ENCODE data around the gene RASSF7. TPM values are rescaled to one million over a fixed set of nuclear protein-coding genes. Genes with fewer than 3 reads are reported as not detected.

RASSF7 gene, protein sequence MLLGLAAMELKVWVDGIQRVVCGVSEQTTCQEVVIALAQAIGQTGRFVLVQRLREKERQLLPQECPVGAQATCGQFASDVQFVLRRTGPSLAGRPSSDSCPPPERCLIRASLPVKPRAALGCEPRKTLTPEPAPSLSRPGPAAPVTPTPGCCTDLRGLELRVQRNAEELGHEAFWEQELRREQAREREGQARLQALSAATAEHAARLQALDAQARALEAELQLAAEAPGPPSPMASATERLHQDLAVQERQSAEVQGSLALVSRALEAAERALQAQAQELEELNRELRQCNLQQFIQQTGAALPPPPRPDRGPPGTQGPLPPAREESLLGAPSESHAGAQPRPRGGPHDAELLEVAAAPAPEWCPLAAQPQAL
- 53.0 and 66.8 TPM in 2 replicates for total RNA-seq

DNA sequence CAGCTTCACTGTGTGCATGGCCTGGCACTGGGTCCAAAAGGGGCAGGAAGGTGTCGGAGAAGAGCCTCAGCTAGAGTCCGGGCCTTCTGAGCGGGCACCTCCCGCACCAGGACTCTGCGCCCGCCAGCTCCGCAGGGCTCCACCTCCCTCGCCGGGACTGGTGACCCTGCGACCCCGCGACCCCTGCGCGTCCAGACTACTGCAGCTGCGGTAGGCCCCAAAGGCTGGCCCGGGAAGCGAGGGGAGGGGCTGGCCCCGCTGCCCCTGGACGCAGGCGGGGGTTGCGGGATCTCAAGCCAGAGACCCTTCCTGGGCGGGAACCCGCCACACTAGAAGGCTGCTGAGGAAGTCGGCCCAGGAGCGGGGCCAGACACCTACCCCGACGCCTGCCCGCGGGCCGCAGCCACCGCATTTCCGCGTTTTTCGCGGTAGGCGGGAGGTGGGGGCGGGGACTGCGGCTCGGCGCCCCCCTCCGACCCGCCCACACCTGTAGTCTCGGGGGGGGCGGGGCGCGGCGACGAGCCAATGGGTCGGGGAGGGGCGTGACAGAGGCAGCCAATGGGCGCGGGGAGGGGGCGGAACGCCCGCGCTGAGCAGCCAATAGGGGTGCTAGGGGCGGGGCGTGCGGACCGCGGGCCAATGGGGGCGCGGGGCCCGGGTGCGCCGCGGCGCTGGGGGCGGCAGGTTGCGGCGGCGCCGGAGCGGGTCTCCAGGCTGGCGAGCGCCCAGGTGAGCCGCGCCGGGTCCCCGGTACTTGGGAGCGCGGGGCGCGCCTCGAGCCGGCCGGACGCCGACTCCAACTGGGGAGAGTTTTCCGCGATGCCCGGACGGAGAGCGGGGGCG, at the start of gene RASSF7, which contains the start of gene LMNTD2:
RASSF7 (plus strand) TSS at position 666 of the 843 bp plus-strand sequence. CDS start 799 bp downstream, outside the sequence.
LMNTD2 (minus strand) TSS at position 434 of the 843 bp plus-strand sequence; CDS start at position 412, 22 bp downstream.

DNA sequence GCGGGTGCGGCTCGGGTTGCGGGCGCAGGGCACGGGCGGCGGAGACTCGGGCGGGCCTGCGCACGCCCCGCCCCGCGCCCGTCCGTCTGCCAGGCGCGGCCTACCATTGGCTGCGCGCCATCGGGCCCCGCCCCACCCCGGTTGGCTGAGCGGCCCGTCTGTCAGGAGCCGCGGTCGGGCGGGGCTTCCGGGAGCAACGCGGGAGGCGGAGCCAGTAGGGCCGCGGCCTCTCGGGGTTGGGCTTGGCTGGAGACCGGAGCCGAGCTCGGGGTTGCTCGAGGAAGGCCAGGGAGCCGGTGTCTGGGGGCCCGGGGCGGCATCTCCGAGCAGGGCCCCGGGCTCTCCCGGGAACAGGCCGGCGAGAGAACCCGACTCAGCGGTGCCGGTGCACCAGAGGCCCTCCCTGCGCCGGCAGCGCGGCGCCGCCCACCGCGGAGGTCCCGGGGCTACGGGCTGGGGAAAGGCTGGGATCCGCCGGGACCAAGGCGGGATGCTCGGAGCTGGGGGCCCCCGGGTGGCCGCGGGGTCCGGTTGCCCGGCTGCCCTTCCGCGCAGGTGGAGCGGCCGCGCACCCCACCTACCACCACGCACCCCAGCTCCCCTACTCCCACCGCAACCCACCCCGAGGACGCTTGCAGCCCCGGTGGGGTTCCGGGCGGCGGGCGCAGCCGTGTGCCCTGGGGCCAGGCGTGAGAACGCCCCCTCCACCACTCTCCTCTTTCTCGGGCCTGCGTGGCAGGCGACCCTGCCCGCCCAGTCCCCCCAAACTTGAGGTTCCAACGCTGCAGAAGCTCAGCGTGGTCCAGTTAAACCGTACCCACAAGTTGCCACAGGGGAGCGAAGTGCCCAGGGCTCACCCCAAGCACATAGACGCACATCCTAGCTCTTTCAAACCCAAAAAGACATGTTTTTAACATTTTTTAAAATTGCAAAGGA, 25.0 kb upstream of the RASSF7 start, which contains the start of gene HRAS:
HRAS (minus strand) TSS at position 58 of the 936 bp plus-strand sequence.

DNA sequence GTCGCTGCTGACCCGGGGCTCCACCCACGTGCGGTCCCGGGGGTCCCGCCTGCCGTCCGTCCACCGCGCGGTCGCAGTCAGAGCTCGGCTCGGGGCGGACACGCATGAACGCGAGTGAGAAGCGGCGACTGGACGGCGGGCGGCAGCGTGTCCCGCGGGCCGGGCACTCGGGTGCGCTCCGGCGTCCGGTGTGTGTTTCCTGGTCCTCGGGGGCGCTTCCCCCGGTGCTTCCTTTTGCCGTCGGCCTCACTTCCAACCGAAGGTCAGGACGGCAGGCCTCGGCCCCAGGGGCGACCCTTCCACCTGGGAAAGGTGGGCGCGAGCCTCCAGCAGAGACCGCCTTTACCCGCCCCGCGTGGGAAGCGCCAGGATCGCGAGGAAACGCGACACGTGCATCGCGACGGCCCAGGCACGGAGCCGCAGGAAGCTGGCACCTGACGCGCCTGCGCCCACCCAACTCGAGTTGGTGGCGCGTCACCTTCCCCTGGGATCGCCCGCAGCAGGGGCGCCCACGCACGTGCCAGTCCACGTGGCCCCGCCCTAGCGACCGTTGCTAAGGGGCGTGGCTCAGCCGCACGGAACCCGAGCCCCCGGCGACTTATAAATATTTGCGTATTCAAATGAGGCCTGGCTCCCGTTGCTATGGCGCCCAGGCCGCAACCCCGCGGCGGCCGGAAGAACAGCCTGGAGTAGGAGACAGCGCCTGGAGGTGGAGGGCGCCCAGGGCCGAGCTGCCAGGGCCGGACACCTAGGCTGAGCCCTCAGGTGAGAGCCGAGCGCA, 23.7 kb upstream of the RASSF7 start, which contains the start of gene LRRC56:
LRRC56 (plus strand) TSS at position 687 of the 781 bp plus-strand sequence. CDS start 3,158 bp downstream, outside the sequence.

DNA sequence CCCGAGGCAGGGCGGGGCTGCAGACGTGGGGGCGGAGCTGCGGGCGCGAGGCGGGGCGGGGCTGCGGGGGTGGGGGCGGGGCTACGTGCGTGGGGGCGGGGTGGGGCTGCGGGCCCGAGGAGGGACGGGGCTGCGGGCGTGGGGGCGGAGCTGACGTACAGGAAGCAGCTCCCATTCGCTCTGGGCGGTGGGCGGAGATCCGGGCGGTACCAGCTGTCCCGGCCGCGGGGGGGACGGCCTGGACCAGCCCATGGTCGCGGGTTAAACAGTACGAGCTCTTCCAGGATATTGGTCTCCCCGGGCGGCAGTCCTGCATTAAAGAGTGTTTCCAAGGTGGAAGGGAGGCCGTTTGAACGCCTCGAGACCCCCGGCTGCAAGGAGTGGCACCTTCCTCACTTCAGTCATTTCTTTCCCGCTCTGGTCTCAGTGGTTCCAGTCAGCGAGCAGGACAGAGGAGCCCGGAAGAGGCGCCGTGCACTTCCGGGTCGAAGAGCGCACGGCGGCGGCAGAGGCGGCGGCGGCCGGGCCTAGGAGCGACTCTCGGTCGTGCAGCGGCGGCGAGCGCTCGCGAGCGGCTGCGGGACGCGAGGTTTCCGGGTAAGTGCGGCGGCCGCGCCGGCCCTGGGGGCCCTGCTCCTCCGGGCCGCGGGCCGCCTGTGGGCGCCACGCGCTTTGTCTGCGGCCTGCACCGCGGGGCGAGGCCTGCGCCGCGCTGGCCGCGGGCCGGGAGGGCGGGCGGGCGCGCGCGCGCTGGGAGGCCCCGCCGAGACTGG, 15.4 kb downstream of the RASSF7 start, which contains the start of gene PHRF1:
PHRF1 (plus strand) TSS at position 475 of the 773 bp plus-strand sequence. CDS start 5,043 bp downstream, outside the sequence.

Small RNA genes lying within 50 kb of the gene (small RNA-seq; reads per million reads assigned to genes)
- gene MIR210: 54.4 reads per million, percentile 98 among the genes with 10 or more reads in this experiment

Other genes with a start within 250 kb of the RASSF7 start
- 2.4 TPM in 1 of 2 replicates, not detected in the other for gene IFITM1, start 246.9 kb upstream of the RASSF7 start, total RNA-seq
- 23.4 and 25.1 TPM in 2 replicates for gene IFITM3, start 240.1 kb upstream of the RASSF7 start, total RNA-seq
- 0.22 and 4.3 TPM in 2 replicates for gene B4GALNT4, start 191.5 kb upstream of the RASSF7 start, total RNA-seq
- 417 and 687 TPM in 2 replicates for gene PKP3, start 166.8 kb upstream of the RASSF7 start, total RNA-seq
- gene SIGIRR, start 146.0 kb upstream of the RASSF7 start, total RNA-seq: 1.5 and 3.1 TPM in 2 replicates
- 9.0 and 57.4 TPM in 2 replicates for gene ANO9, start 119.0 kb upstream of the RASSF7 start, total RNA-seq
- gene PTDSS2, start 110.7 kb upstream of the RASSF7 start, total RNA-seq: 24.3 and 36.5 TPM in 2 replicates
- gene RNH1, start 53.7 kb upstream of the RASSF7 start, total RNA-seq: 283 and 353 TPM in 2 replicates
- 22.0 and 36.9 TPM in 2 replicates for gene HRAS, start 25.4 kb upstream of the RASSF7 start, total RNA-seq
- 0.22 and 1.6 TPM in 2 replicates for gene LRRC56, start 23.4 kb upstream of the RASSF7 start, total RNA-seq
- 3.3 and 10.6 TPM in 2 replicates for gene LMNTD2, start 232 bp upstream of the RASSF7 start, total RNA-seq
- gene PHRF1, start 15.5 kb downstream of the RASSF7 start, total RNA-seq: 32.5 and 38.1 TPM in 2 replicates
- 5.1 and 8.0 TPM in 2 replicates for gene IRF7, start 55.0 kb downstream of the RASSF7 start, total RNA-seq
- not detected in 2 replicates for gene CDHR5, start 64.0 kb downstream of the RASSF7 start, total RNA-seq
- not detected in 2 replicates for gene SCT, start 66.2 kb downstream of the RASSF7 start, total RNA-seq
- gene DRD4, start 76.3 kb downstream of the RASSF7 start, total RNA-seq: not detected in 2 replicates
- gene DEAF1, start 134.3 kb downstream of the RASSF7 start, total RNA-seq: 16.4 and 21.6 TPM in 2 replicates
- gene TMEM80, start 134.8 kb downstream of the RASSF7 start, total RNA-seq: 8.2 and 18.8 TPM in 2 replicates
- gene EPS8L2, start 145.3 kb downstream of the RASSF7 start, total RNA-seq: 258 and 411 TPM in 2 replicates
- gene TALDO1, start 186.5 kb downstream of the RASSF7 start, total RNA-seq: 111 and 190 TPM in 2 replicates
- 33.0 and 35.1 TPM in 2 replicates for gene GATD1, start 216.5 kb downstream of the RASSF7 start, total RNA-seq
- not detected in 2 replicates for gene CEND1, start 229.1 kb downstream of the RASSF7 start, total RNA-seq
- gene SLC25A22, start 237.3 kb downstream of the RASSF7 start, total RNA-seq: 11.4 and 15.2 TPM in 2 replicates
- 11.8 and 12.8 TPM in 2 replicates for gene PIDD1, start 244.3 kb downstream of the RASSF7 start, total RNA-seq
- gene RPLP2, start 249.0 kb downstream of the RASSF7 start, total RNA-seq: 151 and 607 TPM in 2 replicates